GM19372 (cell line): Measurements from ENCODE around the gene SELENBP1.

ENCODE experiments used
- ATAC-seq: cut with Tn5 transposase; IDR thresholded peaks from one replicate; pipeline ENCODE4 v1.9.1; 2021; ENCODE audit warnings: mild to moderate bottlenecking, low read depth, moderate library complexity; ENCODE audit not compliant: unreplicated experiment

Gene SELENBP1

GRCh38 chr1:151346082-151346768, 26.3 kb downstream of the SELENBP1 start:
- ATAC-seq: no peak

- no peak for ATAC-seq
These were observed 28.2 kb downstream of the SELENBP1 start for GRCh38 chr1:151344291-151344690.

- no peak for ATAC-seq
These were observed 28.9 kb downstream of the SELENBP1 start for GRCh38 chr1:151343587-151343986.

- no peak for ATAC-seq
These were observed 29.9 kb downstream of the SELENBP1 start for GRCh38 chr1:151342569-151342968.

GRCh38 chr1:151342021-151342420, 30.5 kb downstream of the SELENBP1 start:
- no peak for ATAC-seq

GRCh38 chr1:151340870-151341754, 31.4 kb downstream of the SELENBP1 start:
- no peak for ATAC-seq

GRCh38 chr1:151336556-151336955, 35.9 kb downstream of the SELENBP1 start:
- ATAC-seq: no peak

GRCh38 chr1:151334822-151335221, 37.7 kb downstream of the SELENBP1 start:
- ATAC-seq: no peak

GRCh38 chr1:151327903-151328674, 44.4 kb downstream of the SELENBP1 start:
- no peak for ATAC-seq

- ATAC-seq: peak; percentile 82
These were observed 45.1 kb downstream of the SELENBP1 start, which contains the start of gene PI4KB for GRCh38 chr1:151327223-151327902. Gene PI4KB (minus strand): TSS chr1:151327416. CDS start chr1:151316481, 10,935 bp downstream.

GRCh38 chr1:151326619-151327222, 45.8 kb downstream of the SELENBP1 start:
- peak; percentile 43 for ATAC-seq

GRCh38 chr1:151325646-151326429, 46.7 kb downstream of the SELENBP1 start:
- ATAC-seq: no peak

GRCh38 chr1:151325231-151325630, 47.3 kb downstream of the SELENBP1 start:
- no peak for ATAC-seq

- ATAC-seq: no peak
These were observed 48.0 kb downstream of the SELENBP1 start for GRCh38 chr1:151324390-151324930.

- no peak for ATAC-seq
These were observed 53.5 kb downstream of the SELENBP1 start for GRCh38 chr1:151318975-151319374.

- ATAC-seq: no peak
These were observed 56.8 kb downstream of the SELENBP1 start for GRCh38 chr1:151315565-151316235.
